CMK (cell line): ENCODE data around the gene PAAF1.
"Not testable (repeated sequence)": the region's sequence is repeated elsewhere in the genome, so short reads cannot be mapped to it uniquely, and the experiment has no call there.

Source experiments
- DNase-seq: peaks from one replicate; pipeline ENCODE4 v3.0.0-alpha.2; 2010; ENCODE audit warnings: low read depth

The PAAF1 gene

GRCh38 chr11:73876424-73877310 lies at the start of gene PAAF1, which contains the start of gene COA4:
TSS of gene PAAF1 (plus strand) at chr11:73876999. CDS start at chr11:73877022, 23 bp downstream.
TSS of gene COA4 (minus strand) at chr11:73876846. CDS start at chr11:73873378, 3,468 bp downstream.
- DNase-seq: peak; percentile 99

GRCh38 chr11:73830261-73830660 lies 46.5 kb upstream of the PAAF1 start:
- DNase-seq: no peak

- no peak for DNase-seq
These were observed 43.7 kb upstream of the PAAF1 start for GRCh38 chr11:73833067-73833466.

- DNase-seq: no peak
These were observed 38.2 kb upstream of the PAAF1 start for GRCh38 chr11:73838443-73839122.

- no peak for DNase-seq
These were observed 37.7 kb upstream of the PAAF1 start for GRCh38 chr11:73839123-73839457.

GRCh38 chr11:73851046-73851764 lies 25.6 kb upstream of the PAAF1 start:
- peak; percentile 40 for DNase-seq

- no peak for DNase-seq
These were observed 24.8 kb upstream of the PAAF1 start for GRCh38 chr11:73852049-73852448.

- no peak for DNase-seq
These were observed 22.1 kb upstream of the PAAF1 start for GRCh38 chr11:73854680-73855079.

GRCh38 chr11:73856031-73856567 lies 20.7 kb upstream of the PAAF1 start:
- no peak for DNase-seq

GRCh38 chr11:73859671-73860070 lies 17.1 kb upstream of the PAAF1 start:
- no peak for DNase-seq

GRCh38 chr11:73860202-73860601 lies 16.6 kb upstream of the PAAF1 start:
- no peak for DNase-seq

GRCh38 chr11:73862986-73863385 lies 13.8 kb upstream of the PAAF1 start:
- no peak for DNase-seq

- no peak for DNase-seq
These were observed 10.7 kb upstream of the PAAF1 start for GRCh38 chr11:73866095-73866579.

GRCh38 chr11:73866586-73866996 lies 10.2 kb upstream of the PAAF1 start:
- DNase-seq: no peak

- no peak for DNase-seq
These were observed 7.4 kb upstream of the PAAF1 start for GRCh38 chr11:73869332-73869949.

GRCh38 chr11:73870261-73870660 lies 6.5 kb upstream of the PAAF1 start:
- DNase-seq: no peak

- no peak for DNase-seq
These were observed 3.9 kb upstream of the PAAF1 start for GRCh38 chr11:73872749-73873357.

GRCh38 chr11:73875380-73875779 lies 1.4 kb upstream of the PAAF1 start:
- peak; percentile 29 for DNase-seq

- DNase-seq: no peak
These were observed 959 bp upstream of the PAAF1 start for GRCh38 chr11:73875840-73876239.

- no peak for DNase-seq
These were observed 2.0 kb downstream of the PAAF1 start for GRCh38 chr11:73878771-73879170.

- not testable (repeated sequence) for DNase-seq
These were observed 3.6 kb downstream of the PAAF1 start for GRCh38 chr11:73880449-73880848.
